GM19324 (cell line): ENCODE measurements around the gene RAI1.

Experiments used
- ATAC-seq: cut with Tn5 transposase; IDR thresholded peaks from one replicate; pipeline ENCODE4 v1.9.1; 2021; ENCODE audit warnings: mild to moderate bottlenecking, moderate library complexity; ENCODE audit not compliant: unreplicated experiment, low FRiP score

RAI1 gene

DNA sequence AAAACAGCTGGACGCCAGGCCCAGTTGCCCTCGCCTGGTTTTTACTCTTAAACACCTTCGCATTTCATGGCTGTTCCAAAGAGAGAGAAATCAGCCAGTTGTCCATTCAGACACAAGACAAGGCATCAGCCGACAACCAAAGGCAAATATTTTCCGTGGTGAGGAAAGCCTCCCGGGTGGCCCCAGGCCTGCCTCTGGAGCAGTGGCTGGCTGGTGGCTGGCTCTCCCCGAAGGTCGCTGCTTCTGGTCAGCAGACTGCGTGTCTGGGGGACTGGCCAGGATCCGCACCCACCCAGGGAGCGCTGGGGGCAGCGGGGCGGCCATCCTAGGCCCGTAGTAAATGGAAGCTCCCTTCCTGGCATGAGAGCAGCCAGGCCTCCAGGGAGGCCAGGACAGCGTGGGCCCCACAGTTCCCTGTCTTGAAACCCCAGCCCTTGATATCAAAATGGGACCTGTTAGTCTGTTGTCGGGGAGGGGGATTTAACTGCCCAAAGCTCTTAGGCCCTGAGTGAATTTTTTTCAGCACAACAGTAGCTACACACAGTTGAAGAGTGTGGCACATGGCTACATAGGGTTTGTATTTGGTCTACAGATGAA, 97.9 kb downstream of the RAI1 start:
- no peak for ATAC-seq

DNA sequence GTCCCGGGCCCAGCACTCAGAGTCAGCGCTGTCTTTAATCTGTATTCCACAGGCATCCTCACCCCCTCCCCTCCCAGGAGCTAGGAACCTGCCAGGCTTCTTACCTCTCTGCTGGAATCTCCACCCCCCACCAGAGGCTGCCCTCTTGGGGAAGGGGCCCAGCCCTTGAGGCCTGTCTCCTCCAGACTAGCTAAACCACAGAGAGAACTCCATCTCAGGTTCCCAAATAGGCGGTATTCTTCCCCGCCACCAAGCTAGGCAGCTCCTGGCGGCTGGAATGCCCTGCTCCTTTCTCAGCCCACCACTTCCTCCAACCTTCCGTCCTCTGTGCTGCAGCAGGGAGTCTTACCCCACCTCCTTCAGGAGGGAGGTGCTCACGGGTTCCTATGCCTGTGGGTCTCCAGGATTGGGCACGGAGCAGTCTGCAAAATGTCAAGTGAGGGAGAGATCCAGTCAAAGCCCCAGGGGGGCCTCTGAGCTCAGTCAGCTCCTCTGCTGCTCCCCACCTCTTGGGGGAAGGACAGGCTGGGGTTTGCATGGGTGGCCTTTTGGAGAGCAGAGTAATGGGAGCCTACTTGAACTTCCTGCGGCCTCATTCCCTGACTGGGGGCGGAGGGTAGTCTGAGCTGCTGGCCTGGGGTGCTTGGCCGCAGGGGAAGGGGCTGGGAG, 99.8 kb downstream of the RAI1 start:
- no peak for ATAC-seq

DNA sequence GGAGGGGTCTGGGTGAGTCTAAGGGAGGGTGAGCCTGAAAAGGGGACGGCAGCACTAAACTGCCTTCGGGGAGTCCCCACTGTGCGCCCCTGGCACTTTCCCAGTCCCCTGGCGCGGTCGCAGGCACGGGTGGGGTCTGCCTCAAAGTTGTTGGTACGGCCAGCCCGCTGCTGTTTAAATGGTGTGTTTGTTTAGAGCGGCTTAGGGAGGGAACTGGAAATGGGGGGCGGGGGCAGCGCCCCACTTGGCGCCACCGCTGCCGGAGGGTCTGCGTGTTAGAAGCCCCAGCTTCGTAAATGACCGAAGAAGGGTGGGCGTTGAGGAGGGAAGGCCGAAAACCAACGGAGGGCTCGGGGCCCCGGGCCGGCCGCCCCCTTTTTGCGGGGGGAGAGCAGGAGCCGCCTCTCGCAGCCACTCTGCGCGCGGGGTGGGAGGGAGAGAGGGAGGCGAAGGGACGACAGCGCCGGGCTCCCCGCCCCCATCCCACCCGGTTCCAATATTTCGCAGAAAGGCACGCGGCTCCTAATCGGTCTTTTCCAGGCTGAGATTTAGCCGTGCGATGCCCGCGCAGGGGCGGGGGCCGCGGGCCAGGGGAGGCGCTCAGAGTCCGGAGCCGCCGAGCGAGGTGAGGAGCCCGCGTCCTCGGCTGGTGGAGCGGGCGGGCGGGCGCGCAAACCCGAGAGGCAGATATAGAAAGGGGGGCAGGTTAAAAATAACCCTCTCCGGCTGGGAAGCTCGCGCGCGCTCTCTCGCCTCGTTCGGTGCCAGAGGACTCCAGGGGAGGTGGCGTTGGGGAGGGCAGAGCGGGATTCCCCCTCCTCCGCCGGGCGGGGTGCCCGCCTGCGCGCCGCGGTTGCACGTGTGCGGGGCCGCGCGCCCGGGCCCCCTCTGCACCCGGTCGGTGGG, 100.6 kb downstream of the RAI1 start:
- no peak for ATAC-seq

GRCh38 chr17:17782523-17783115, 101.4 kb downstream of the RAI1 start:
- ATAC-seq = no peak

DNA sequence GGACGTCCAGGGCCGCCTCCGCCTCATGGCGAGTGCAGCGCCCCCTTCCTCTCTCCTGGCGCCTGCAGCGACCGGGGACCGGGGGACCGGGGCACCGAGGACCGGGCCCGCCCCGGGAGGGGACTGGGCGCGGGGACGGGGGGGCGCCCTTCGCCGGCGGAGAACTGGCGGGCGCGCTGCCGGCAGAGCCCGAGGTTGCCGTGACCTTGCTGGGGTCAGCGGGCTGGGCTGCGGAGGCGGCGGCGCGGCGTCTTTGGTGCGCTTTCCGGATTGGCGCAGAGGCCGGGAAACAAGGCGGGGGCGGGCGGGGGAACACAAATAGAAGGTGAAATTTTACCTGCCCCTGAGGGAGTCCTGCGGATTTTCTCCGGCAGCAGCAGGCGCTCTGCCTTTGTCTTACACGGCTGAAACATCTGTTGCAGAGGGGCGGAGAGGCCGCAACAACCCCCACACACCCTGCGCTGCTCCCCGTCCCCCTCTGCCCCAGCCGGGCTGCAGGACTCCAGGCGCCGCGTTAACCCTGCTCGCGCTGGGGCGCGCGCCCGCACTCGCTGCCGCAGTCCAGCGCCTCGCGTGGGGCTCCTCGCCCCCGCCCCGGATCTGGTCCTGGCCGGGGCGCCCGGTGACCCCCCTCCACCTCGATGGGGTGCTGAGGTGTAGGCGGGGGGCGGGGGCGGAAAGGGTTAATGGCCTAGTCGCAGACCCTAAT, 102.0 kb downstream of the RAI1 start:
- no peak for ATAC-seq

DNA sequence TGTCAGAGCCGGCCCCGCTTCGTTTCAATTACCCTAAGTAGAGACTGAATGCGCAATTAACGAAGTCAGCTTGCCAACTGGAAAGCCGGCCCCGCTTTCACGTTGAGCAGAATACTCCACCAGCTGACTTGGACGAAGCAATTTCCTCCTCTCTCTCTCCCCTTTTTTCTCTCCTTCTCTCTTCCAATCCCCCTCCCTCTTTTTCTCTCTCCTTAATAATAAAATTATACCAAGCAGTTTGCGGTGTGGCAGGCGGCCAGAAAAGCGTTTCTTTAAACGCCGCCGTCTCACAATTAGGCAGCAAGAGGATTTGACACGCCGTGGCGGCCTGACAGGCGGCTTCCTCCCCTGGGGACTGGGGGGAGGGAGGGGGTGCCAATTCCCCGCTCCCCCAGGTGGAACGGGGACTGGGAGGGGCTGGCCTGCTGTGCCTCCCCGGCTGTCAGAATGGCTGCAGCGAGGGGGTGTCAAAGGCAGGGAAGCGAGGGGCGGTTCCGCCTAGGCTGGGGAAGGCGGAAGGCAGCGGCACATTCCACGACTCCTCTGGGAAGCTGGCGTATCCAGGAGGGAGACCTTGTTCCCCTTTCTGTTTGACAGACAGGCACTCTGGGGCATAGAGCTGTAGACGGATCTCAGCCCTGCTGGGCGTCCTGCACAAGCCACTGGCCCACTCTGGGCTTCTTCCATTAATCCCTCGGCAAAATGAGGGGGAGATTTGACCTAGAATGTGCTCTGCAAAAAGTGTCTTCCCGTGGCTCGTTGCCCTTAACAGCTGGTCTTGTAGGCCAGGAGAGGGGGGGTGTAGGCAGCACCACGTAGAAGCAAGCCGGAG, 102.8 kb downstream of the RAI1 start:
- no peak for ATAC-seq

- ATAC-seq = no peak
Measured at GRCh38 chr17:17784657-17785267, 103.5 kb downstream of the RAI1 start.

- no peak for ATAC-seq
Measured at GRCh38 chr17:17785407-17785806, 104.1 kb downstream of the RAI1 start.

GRCh38 chr17:17786998-17787397, 105.7 kb downstream of the RAI1 start:
- no peak for ATAC-seq

- no peak for ATAC-seq
Measured at GRCh38 chr17:17787568-17787967, 106.3 kb downstream of the RAI1 start.

DNA sequence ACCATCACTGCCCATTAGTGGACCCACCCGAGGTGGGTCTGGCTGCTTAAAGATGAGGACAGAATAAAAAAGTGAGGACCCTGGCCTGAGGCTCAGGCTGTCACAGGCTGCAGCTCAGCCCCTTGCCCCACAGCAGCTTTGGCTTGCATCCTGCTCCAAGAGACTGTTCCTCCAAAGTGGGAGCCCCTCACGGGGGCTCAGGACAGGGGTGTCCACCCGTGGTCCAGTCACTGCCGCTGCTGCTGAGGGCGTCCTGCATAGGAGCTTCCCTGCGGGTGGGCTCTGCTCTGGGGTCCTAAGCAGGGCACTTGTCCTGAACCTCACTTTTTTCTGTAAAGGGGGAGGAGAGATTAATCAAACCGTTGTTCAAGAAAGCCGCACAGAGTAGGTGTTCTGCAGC, 107.7 kb downstream of the RAI1 start:
- no peak for ATAC-seq

DNA sequence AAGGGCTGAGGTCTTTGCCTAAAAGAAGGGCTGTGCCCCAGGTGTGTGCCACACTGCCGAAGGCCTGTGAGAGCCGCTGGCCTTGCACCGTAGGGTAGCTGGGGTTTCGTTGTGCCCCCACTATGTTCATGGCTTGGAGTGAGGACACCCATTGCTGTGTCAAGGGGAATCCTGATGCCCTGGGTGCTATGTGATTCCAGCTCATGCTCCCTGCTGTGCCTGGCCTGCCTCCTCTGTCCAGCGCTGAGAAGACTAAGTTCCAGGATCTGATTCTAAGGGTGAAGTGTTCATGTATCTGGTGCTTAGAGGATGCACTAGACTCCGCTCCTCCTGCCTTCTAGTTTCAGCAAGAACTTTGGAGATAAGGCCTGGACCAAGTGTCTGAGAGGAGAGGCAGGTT, 108.2 kb downstream of the RAI1 start:
- ATAC-seq = no peak

- no peak for ATAC-seq
Measured at GRCh38 chr17:17789828-17790636, 108.8 kb downstream of the RAI1 start.

GRCh38 chr17:17790637-17791464, 109.6 kb downstream of the RAI1 start:
- ATAC-seq = no peak

GRCh38 chr17:17792037-17792550, 110.8 kb downstream of the RAI1 start:
- ATAC-seq = no peak

DNA sequence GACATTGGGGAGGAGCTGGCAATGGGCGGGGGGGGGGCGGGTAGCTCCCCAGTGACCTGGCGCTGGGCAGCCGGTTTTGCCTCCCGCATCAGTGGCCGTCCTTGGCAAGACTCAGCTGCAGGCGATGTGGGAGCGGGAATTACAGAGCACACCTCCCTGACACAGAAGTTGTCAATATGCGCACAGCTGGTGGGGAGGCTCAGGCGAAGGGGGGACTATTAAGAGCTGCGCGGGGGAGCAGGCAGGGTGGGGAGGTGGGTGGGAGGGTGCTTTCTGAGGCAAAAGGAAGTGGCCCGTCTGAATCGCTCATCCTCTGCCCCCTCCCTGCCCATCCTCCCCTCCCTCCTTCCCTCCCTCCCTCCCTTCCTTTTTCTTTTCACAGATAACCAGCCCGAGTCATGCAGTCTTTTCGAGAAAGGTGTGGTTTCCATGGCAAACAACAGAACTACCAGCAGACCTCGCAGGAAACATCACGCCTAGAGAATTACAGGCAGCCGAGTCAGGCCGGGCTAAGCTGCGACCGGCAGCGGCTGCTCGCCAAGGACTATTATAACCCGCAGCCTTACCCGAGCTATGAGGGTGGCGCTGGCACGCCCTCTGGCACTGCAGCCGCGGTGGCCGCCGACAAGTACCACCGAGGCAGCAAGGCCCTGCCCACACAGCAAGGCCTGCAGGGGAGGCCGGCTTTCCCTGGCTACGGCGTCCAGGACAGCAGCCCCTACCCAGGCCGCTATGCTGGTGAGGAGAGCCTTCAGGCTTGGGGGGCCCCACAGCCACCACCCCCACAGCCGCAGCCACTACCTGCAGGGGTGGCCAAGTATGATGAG, 111.5 kb downstream of the RAI1 start:
- no peak for ATAC-seq
